Measurements from ENCODE around the gene SLC29A3. TPM values are rescaled to one million over a fixed set of nuclear protein-coding genes. Genes with fewer than 3 reads are reported as not detected.

SLC29A3 gene
- polyA plus RNA-seq, 1 donor (not counting 4 experiments of a cell fraction or from before 2014, with no cell fraction given): 0.52 TPM

DNA sequence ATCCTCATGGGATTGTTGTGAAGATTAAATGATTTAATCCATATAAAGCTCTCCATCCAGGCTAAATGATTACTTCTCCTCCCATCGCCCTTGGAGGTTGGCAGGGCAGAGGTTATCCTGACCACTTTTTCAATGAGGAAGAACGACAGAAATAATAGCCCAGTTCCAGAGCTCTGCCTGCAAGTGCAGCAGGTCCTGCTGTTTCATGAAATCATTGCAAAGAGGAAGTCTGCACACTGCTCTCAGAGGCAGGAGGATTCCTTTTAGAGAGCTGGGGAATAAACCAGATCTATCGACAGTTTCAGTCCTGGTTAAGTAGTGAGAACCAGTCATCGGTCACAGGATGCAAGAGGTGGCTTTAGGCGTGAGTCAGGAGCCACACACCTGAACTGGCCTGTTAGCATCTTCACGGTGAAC lies 52.7 kb downstream of the SLC29A3 start:
- Histone ChIP-seq H3K9me3 (ENCODE audit: control insufficient read depth, low read depth, low read length) (no peaks in the 10 kb centered on the region), H2AFZ (ENCODE audit: control insufficient read depth, low read length) (no peak overlapping the region), H3K9ac (ENCODE audit: control insufficient read depth, extremely low read depth, insufficient read depth, low read length) (no peak overlapping the region), H3K27me3 (ENCODE audit: control insufficient read depth, extremely low read depth, insufficient read depth, low read length) (peaks cover 17% of the 10 kb centered on the region), H3K4me1 (ENCODE audit: control insufficient read depth, extremely low read depth, insufficient read depth, low read length) (no peaks in the 10 kb centered on the region), H3K27ac (ENCODE audit: control insufficient read depth, insufficient read depth, low read length) (no peak overlapping the region), H3K4me3 (ENCODE audit: control insufficient read depth in 2 of 3, extremely low read depth in 1 of 3, insufficient read depth in 2 of 3, low read depth in 1 of 3, low read length in 3 of 3) (no peak overlapping the region), H3K79me2 (ENCODE audit: control insufficient read depth, insufficient read depth, low read length) (no peaks in the 10 kb centered on the region), H3K4me2 (ENCODE audit: control insufficient read depth, extremely low read depth, insufficient read depth, low read depth, low read length) (no peak overlapping the region), H3K36me3 (ENCODE audit: control insufficient read depth in 2 of 2, extremely low read depth in 1 of 2, insufficient read depth in 2 of 2, low read length in 2 of 2) (no peaks in the 10 kb centered on the region), H3K9me1 (ENCODE audit: control insufficient read depth, extremely low read depth, insufficient read depth, low read length) (no peaks in the 10 kb centered on the region), H4K20me1 (ENCODE audit: control insufficient read depth, extremely low read depth, insufficient read depth, low read length) (no peaks in the 10 kb centered on the region)
- no peak for DNase-seq (ENCODE audit: low read depth, low spot score)
- TF ChIP-seq, protein P1, sequence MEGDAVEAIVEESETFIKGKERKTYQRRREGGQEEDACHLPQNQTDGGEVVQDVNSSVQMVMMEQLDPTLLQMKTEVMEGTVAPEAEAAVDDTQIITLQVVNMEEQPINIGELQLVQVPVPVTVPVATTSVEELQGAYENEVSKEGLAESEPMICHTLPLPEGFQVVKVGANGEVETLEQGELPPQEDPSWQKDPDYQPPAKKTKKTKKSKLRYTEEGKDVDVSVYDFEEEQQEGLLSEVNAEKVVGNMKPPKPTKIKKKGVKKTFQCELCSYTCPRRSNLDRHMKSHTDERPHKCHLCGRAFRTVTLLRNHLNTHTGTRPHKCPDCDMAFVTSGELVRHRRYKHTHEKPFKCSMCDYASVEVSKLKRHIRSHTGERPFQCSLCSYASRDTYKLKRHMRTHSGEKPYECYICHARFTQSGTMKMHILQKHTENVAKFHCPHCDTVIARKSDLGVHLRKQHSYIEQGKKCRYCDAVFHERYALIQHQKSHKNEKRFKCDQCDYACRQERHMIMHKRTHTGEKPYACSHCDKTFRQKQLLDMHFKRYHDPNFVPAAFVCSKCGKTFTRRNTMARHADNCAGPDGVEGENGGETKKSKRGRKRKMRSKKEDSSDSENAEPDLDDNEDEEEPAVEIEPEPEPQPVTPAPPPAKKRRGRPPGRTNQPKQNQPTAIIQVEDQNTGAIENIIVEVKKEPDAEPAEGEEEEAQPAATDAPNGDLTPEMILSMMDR (optimal IDR thresholded peaks at IDR 0.05 in 1 of 3, IDR thresholded peaks at IDR 0.05 in 1 of 3, conservative IDR thresholded peaks at IDR 0.05 in 1 of 3; ENCODE audit: extremely low read depth in 1 of 3, insufficient read depth in 2 of 3, low read length in 3 of 3): no peak
- FAIRE-seq: no peak
- dilution Hi-C loops (cut with MboI; ENCODE audit: extremely low pct_ligation_motif_present, low sequenced_read_pairs): no loop called here

GRCh38 chr10:71372882-71373495 lies 53.9 kb downstream of the SLC29A3 start:
- FAIRE-seq: no peak
- no peaks in the 10 kb centered on the region for H4K20me1 ChIP-seq (ENCODE audit: control insufficient read depth, extremely low read depth, insufficient read depth, low read length)
- H3K27ac ChIP-seq (ENCODE audit: control insufficient read depth, insufficient read depth, low read length): no peak overlapping the region
- peaks cover 17% of the 10 kb centered on the region for H3K27me3 ChIP-seq (ENCODE audit: control insufficient read depth, extremely low read depth, insufficient read depth, low read length)
- TF ChIP-seq, protein P1 (optimal IDR thresholded peaks at IDR 0.05 in 1 of 3, IDR thresholded peaks at IDR 0.05 in 1 of 3, conservative IDR thresholded peaks at IDR 0.05 in 1 of 3; ENCODE audit: extremely low read depth in 1 of 3, insufficient read depth in 2 of 3, low read length in 3 of 3): no peak
- no peak for TF ChIP-seq EZH2 (IDR thresholded peaks at IDR 0.05; ENCODE audit: low read length)
- no peak overlapping the region for H2AFZ ChIP-seq (ENCODE audit: control insufficient read depth, low read length)
- no peaks in the 10 kb centered on the region for H3K9me1 ChIP-seq (ENCODE audit: control insufficient read depth, extremely low read depth, insufficient read depth, low read length)
- H3K4me1 ChIP-seq (ENCODE audit: control insufficient read depth, extremely low read depth, insufficient read depth, low read length): no peaks in the 10 kb centered on the region
- no peaks in the 10 kb centered on the region for H3K79me2 ChIP-seq (ENCODE audit: control insufficient read depth, insufficient read depth, low read length)
- H3K36me3 ChIP-seq (ENCODE audit: control insufficient read depth in 2 of 2, extremely low read depth in 1 of 2, insufficient read depth in 2 of 2, low read length in 2 of 2): no peaks in the 10 kb centered on the region
- H3K4me2 ChIP-seq (ENCODE audit: control insufficient read depth, extremely low read depth, insufficient read depth, low read depth, low read length): no peak overlapping the region
- no peak overlapping the region for H3K9ac ChIP-seq (ENCODE audit: control insufficient read depth, extremely low read depth, insufficient read depth, low read length)
- H3K9me3 ChIP-seq (ENCODE audit: control insufficient read depth, low read depth, low read length): no peaks in the 10 kb centered on the region
- no peak overlapping the region for H3K4me3 ChIP-seq (ENCODE audit: control insufficient read depth in 2 of 3, extremely low read depth in 1 of 3, insufficient read depth in 2 of 3, low read depth in 1 of 3, low read length in 3 of 3)
- dilution Hi-C loops (cut with MboI; ENCODE audit: extremely low pct_ligation_motif_present, low sequenced_read_pairs): no loop called here
- no peak for DNase-seq (ENCODE audit: low read depth, low spot score)
